ENCODE results near the gene CATSPER3. TPM values are rescaled to one million over a fixed set of nuclear protein-coding genes. Genes with fewer than 3 reads are reported as not detected.

CATSPER3 gene
- total and polyA plus RNA-seq, 9 donors, result 0.36 to 0.85 (median 0.57) TPM

DNA sequence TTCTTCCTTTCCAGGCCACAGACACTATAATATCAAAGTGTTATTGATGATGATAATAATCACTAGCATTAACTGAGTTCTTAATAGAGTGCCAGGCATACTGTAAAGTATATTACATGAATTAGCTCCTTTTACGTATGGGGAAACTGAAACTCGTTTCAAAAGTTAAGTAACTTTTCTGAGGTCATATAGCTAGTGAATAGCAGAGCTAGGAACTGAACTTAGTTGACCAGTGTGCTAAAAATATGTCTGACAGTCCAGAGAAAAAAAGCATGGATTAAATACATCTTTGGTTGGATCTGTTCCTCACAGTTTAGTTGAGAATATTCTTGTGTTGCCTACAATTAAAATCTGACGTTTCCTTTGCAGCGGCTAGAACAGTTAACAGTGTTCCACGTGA is 18.4 kb upstream of the CATSPER3 start:
- Histone ChIP-seq H3K4me3 (no peak overlapping the region), H3K9me3 (no peaks in the 10 kb centered on the region), H3K27me3 (no peaks in the 10 kb centered on the region), H3K4me1 (ENCODE audit: insufficient read depth) (no peaks in the 10 kb centered on the region), H3K27ac (no peak overlapping the region), H3K36me3 (no peaks in the 10 kb centered on the region)
- no peak for TF ChIP-seq CTCF (IDR thresholded peaks at IDR 0.05)
- TF ChIP-seq POLR2A (IDR thresholded peaks at IDR 0.05), result no peak
- TF ChIP-seq EP300 (IDR thresholded peaks at IDR 0.05), result no peak
- DNase-seq, result no peak
- intact Hi-C loops (cut with DNase I), result no loop called here
- WGBS, 3 donors, result 70 to 80% (median 74%) methylated on average over 5 of the region's 5 CpGs

- H3K4me3 ChIP-seq, result no peak overlapping the region
- intact Hi-C loops (cut with DNase I), result no loop called here
These were observed 9.6 kb upstream of the CATSPER3 start for GRCh38 chr5:134957920-134958608.

GRCh38 chr5:134958755-134959154 is 9.0 kb upstream of the CATSPER3 start:
- no peak for TF ChIP-seq EP300 (IDR thresholded peaks at IDR 0.05)
- no peak for TF ChIP-seq POLR2A (IDR thresholded peaks at IDR 0.05)
- TF ChIP-seq CTCF (IDR thresholded peaks at IDR 0.05), result no peak
- H3K9me3 ChIP-seq, result no peaks in the 10 kb centered on the region
- no peak for DNase-seq
- 81 to 93% (median 86%) methylated on average over 3 of the region's 3 CpGs for WGBS, 3 donors
- H3K4me1 ChIP-seq (ENCODE audit: insufficient read depth), result peaks cover 2% of the 10 kb centered on the region
- intact Hi-C loops (cut with DNase I), result no loop called here
- no peaks in the 10 kb centered on the region for H3K36me3 ChIP-seq
- no peak overlapping the region for H3K4me3 ChIP-seq
- H3K27ac ChIP-seq, result no peak overlapping the region
- H3K27me3 ChIP-seq, result no peaks in the 10 kb centered on the region

More at GRCh38 chr5:134957920-134958608, 9.6 kb upstream of the CATSPER3 start:
- peaks cover 2% of the 10 kb centered on the region for H3K4me1 ChIP-seq (ENCODE audit: insufficient read depth)
- H3K27me3 ChIP-seq, result no peaks in the 10 kb centered on the region
- no peak for DNase-seq
- TF ChIP-seq POLR2A (IDR thresholded peaks at IDR 0.05) (no peak), CTCF (IDR thresholded peaks at IDR 0.05) (no peak), EP300 (IDR thresholded peaks at IDR 0.05) (no peak)
- no peaks in the 10 kb centered on the region for H3K9me3 ChIP-seq
- H3K27ac ChIP-seq, result no peak overlapping the region
- no peaks in the 10 kb centered on the region for H3K36me3 ChIP-seq
- WGBS, 3 donors, result 96 to 97% (median 96%) methylated on average over 4 of the region's 4 CpGs

DNA sequence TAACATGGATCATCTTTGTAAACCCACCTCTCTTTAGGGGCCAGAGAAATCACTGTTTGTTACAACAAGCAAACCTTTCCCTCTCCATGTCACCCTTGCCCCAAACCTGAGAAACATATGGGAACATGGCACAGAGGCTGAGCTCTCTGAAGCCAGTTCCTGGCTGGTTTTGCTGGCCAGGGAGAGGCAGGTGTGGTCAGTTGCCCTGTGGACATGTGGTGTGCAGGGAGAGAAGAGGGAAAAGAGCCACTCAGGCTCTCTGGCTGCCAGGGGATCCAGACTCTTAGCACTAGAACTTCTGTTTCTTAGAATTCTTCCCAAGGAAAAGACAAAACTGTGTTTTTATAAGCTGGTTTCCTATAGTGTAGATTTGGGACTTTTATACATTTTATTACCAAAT is 4.6 kb upstream of the CATSPER3 start:
- TF ChIP-seq EP300 (IDR thresholded peaks at IDR 0.05) (no peak), POLR2A (IDR thresholded peaks at IDR 0.05) (no peak), CTCF (IDR thresholded peaks at IDR 0.05) (no peak)
- H3K9me3 ChIP-seq, result no peaks in the 10 kb centered on the region
- no peaks in the 10 kb centered on the region for H3K27me3 ChIP-seq
- H3K4me3 ChIP-seq, result no peak overlapping the region
- no peaks in the 10 kb centered on the region for H3K36me3 ChIP-seq
- peaks cover 2% of the 10 kb centered on the region for H3K4me1 ChIP-seq (ENCODE audit: insufficient read depth)
- intact Hi-C loops (cut with DNase I), result no loop called here
- DNase-seq, result no peak
- no peak overlapping the region for H3K27ac ChIP-seq

All from ovary (tissue), 9 donors.